Lower leg skin (tissue), 4 donors: ENCODE measurements around the gene LMTK2. TPM values are rescaled to one million over a fixed set of nuclear protein-coding genes. Genes with fewer than 3 reads are reported as not detected.

ENCODE experiments used
- DNase-seq, 2 donors: peaks; one replicate each; pipeline ENCODE4 v3.0.0-alpha.2; 2019; ENCODE audit warnings: low spot score in 2 of 2
- H3K4me3 ChIP-seq: fragments of 200-600 bp; sonication (generic); 2 replicates; pipeline ENCODE4 v1.5.1; 2017; ENCODE audit warnings: mild to moderate bottlenecking, low read depth; ENCODE audit not compliant: poor library complexity, severe bottlenecking
- CTCF ChIP-seq, 3 donors: fragments of 450-650 bp; IDR thresholded peaks; one replicate each; pipeline ENCODE4 v1.5.1; 2016; ENCODE audit warnings: antibody characterized with exemption in 3 of 3, mild to moderate bottlenecking in 3 of 3, moderate library complexity in 2 of 3
- POLR2A ChIP-seq, 2 donors: fragments of 450-650 bp; IDR thresholded peaks; one replicate each; pipeline ENCODE4 v1.6.1; 2016 to 2017; ENCODE audit warnings: antibody characterized with exemption in 2 of 2, mild to moderate bottlenecking in 1 of 2, moderate library complexity in 1 of 2
- WGBS, 2 donors: methylation state at CpG; one replicate each; pipeline ENCODE4 v1.1.5; 2018; 5-methylcytosine and 5-hydroxymethylcytosine counted together
- intact Hi-C: fragments of 100-400 bp; cut with DNase I; formaldehyde crosslinking; loops from one replicate; pipeline ENCODE4 v1.15.0; 2023; ENCODE audit warnings: low total_unique reads
- total RNA-seq, 4 donors: library from RNA; depleted of rRNA; stranded (reverse); fragments of >200 nt; gene quantifications; one replicate each; pipeline ENCODE4 v1.1.0, GENCODE V29; 2016

Gene LMTK2
- total RNA-seq, 4 donors from 2014 or later: 31.9 to 44.3 (median 35.0) TPM

DNA sequence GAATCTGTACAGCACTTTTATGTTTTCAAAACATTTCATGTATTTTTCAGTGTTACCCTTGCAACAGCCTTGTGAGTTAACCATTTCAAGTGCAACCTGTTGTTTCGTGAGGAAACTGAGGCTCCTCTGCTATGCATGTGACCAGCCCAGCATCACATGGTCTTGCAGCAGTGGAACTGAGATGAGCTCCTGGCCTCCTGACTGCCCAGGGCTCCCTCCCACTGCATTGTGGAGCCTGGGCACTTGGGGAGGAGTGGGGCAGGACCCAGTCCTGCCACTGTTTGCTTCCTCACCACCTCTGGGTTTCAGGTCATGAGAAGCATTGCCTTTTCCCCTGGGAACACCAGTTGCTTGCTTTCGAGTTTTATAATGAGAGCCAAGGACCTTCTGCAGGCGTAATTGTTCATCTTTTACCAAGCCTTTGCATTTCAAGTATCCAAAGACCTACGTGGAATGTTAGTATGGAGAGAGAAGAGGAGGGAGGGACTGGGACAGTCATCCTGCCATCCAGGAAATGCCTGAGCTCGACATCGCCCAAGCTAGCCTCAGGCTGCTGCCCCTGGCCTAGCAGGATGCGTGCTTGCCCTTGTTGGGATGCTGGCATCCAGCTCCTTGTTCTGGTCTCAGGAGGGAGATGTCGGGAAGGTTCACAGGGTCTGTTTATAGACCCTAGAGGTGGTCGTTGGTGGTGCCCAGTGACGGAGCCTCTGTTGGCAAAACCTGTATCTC is 72.3 kb downstream of the LMTK2 start:
- no peak overlapping the region for H3K4me3 ChIP-seq
- TF ChIP-seq CTCF (IDR thresholded peaks at IDR 0.05) (no peak), POLR2A (IDR thresholded peaks at IDR 0.05) (no peak)
- DNase-seq: no peak
- 79 to 81% methylated on average over 10 of the region's 10 CpGs for WGBS, 2 donors
- intact Hi-C loops: no loop called here

- no peak for DNase-seq
- no peak overlapping the region for H3K4me3 ChIP-seq
- intact Hi-C loops: no loop called here
- WGBS, 2 donors: 94% methylated on average over 8 of the region's 8 CpGs
- TF ChIP-seq POLR2A (IDR thresholded peaks at IDR 0.05): no peak
- TF ChIP-seq CTCF (IDR thresholded peaks at IDR 0.05): no peak
Measured at GRCh38 chr7:98180751-98181150, 74.1 kb downstream of the LMTK2 start.

DNA sequence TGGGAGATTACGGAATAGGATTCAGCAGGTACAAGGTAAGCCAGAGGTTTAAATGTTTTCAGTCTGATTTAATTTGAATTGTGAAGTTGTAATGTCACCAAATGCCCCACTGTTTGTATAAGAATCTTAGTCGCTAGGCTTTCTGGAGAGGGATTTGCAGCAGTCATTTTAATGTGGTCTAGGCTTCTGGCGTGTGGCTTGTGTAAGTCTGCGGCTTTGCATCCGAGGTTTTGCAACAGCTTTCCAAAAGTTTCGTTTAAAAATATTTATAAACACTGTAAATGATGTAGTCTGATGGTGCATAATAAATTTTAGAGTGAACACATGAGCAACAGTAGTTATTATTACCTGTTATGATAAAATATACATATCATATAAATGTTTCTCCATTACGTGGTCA is 78.4 kb downstream of the LMTK2 start:
- H3K4me3 ChIP-seq: no peak overlapping the region
- DNase-seq: no peak
- intact Hi-C loops: no loop called here
- TF ChIP-seq CTCF (IDR thresholded peaks at IDR 0.05) (no peak), POLR2A (IDR thresholded peaks at IDR 0.05) (no peak)
- WGBS, 2 donors: 93 to 94% methylated on average over 7 of the region's 7 CpGs

GRCh38 chr7:98186452-98187137 is 79.9 kb downstream of the LMTK2 start:
- intact Hi-C loops: no loop called here
- WGBS, 2 donors: 64 to 65% methylated on average over 9 of the region's 9 CpGs
- no peak for DNase-seq

GRCh38 chr7:98187138-98187502 is 80.5 kb downstream of the LMTK2 start:
- no peak for TF ChIP-seq POLR2A (IDR thresholded peaks at IDR 0.05)
- no peak for TF ChIP-seq CTCF (IDR thresholded peaks at IDR 0.05)
- 43 to 46% methylated on average over 1 of the region's 1 CpG for WGBS, 2 donors
- intact Hi-C loops: no loop called here
- DNase-seq: no peak
- no peak overlapping the region for H3K4me3 ChIP-seq

More at GRCh38 chr7:98186452-98187137, 79.9 kb downstream of the LMTK2 start:
- TF ChIP-seq CTCF (IDR thresholded peaks at IDR 0.05): no peak
- TF ChIP-seq POLR2A (IDR thresholded peaks at IDR 0.05): no peak
- H3K4me3 ChIP-seq: no peak overlapping the region
